Left hindlimb (tissue), 1 donor: ENCODE measurements around the gene CHID1.

ENCODE experiments used
- DNase-seq: peaks from one replicate; pipeline ENCODE4 v3.0.0-alpha.2; 2018

Gene CHID1

GRCh38 chr11:883527-883926, 27.1 kb downstream of the CHID1 start:
- no peak for DNase-seq

- no peak for DNase-seq
These were observed 28.0 kb downstream of the CHID1 start for GRCh38 chr11:882596-882995.

GRCh38 chr11:880447-880846, 30.2 kb downstream of the CHID1 start:
- no peak for DNase-seq

- no peak for DNase-seq
These were observed 33.0 kb downstream of the CHID1 start for GRCh38 chr11:877565-877964.

- DNase-seq = no peak
These were observed 34.1 kb downstream of the CHID1 start for GRCh38 chr11:876545-876944.

GRCh38 chr11:875769-876301, 34.8 kb downstream of the CHID1 start:
- no peak for DNase-seq

GRCh38 chr11:875203-875602, 35.4 kb downstream of the CHID1 start:
- no peak for DNase-seq

GRCh38 chr11:873706-874105, 36.9 kb downstream of the CHID1 start:
- DNase-seq = no peak

GRCh38 chr11:872799-873198, 37.8 kb downstream of the CHID1 start:
- DNase-seq = no peak

GRCh38 chr11:871472-871871, 39.1 kb downstream of the CHID1 start:
- DNase-seq = no peak

- DNase-seq = no peak
These were observed 40.2 kb downstream of the CHID1 start for GRCh38 chr11:870418-870817.

GRCh38 chr11:870127-870413, 40.5 kb downstream of the CHID1 start:
- no peak for DNase-seq

GRCh38 chr11:869399-870126, 41.0 kb downstream of the CHID1 start:
- no peak for DNase-seq

- DNase-seq = no peak
These were observed 41.8 kb downstream of the CHID1 start for GRCh38 chr11:868802-869201.

GRCh38 chr11:868394-868793, 42.2 kb downstream of the CHID1 start:
- no peak for DNase-seq

- DNase-seq = no peak
These were observed 42.7 kb downstream of the CHID1 start for GRCh38 chr11:867856-868358.

GRCh38 chr11:866481-866880, 44.1 kb downstream of the CHID1 start:
- no peak for DNase-seq

- DNase-seq = no peak
These were observed 44.9 kb downstream of the CHID1 start for GRCh38 chr11:865462-866430.

- DNase-seq = no peak
These were observed 45.7 kb downstream of the CHID1 start for GRCh38 chr11:864898-865297.

- DNase-seq = no peak
These were observed 46.4 kb downstream of the CHID1 start for GRCh38 chr11:863910-864827.

- no peak for DNase-seq
These were observed 47.3 kb downstream of the CHID1 start for GRCh38 chr11:863023-863909.

- DNase-seq = no peak
These were observed 48.0 kb downstream of the CHID1 start for GRCh38 chr11:862696-863022.
